Right atrium auricular region (tissue), 2 donors: ENCODE results near the gene ANG. TPM values are rescaled to one million over a fixed set of nuclear protein-coding genes. Genes with fewer than 3 reads are reported as not detected.
A peak's percentile ranks its signal among the peaks of the same experiment; 100 is the strongest.

Experiments
- DNase-seq: peaks from one replicate; pipeline ENCODE4 v3.0.0-alpha.2; 2019; ENCODE audit warnings: low spot score
- H3K27ac ChIP-seq, 2 donors: fragments of 200-600 bp; sonication (generic); 1 replicate in 1 of 2; 2 replicates in 1 of 2; pipeline ENCODE4 v1.5.1; 2016 to 2019
- H3K27me3 ChIP-seq, 2 donors: fragments of 200-600 bp; sonication (generic); one replicate each; pipeline versions ENCODE4 v1.5.1 to v1.6.0; 2017 to 2019
- H3K36me3 ChIP-seq: fragments of 200-600 bp; sonication (generic); one replicate; pipeline ENCODE4 v1.5.1; 2016
- H3K4me1 ChIP-seq, 2 donors: fragments of 200-600 bp; sonication (generic); one replicate each; pipeline versions ENCODE4 v1.5.1 to v1.6.0; 2017 to 2019
- H3K4me3 ChIP-seq, 2 donors: fragments of 200-600 bp; sonication (generic); 1 replicate in 1 of 2; 2 replicates in 1 of 2; pipeline ENCODE4 v1.5.1; 2017 to 2019; ENCODE audit warnings: mild to moderate bottlenecking in 1 of 2, moderate library complexity in 1 of 2
- H3K9me3 ChIP-seq, 2 donors: fragments of 200-600 bp; sonication (generic); one replicate each; pipeline ENCODE4 v1.5.1; 2019
- CTCF ChIP-seq, 2 donors: fragments of 200-600 bp; sonication (generic); IDR thresholded peaks; one replicate each; pipeline ENCODE4 v1.5.1; 2019; ENCODE audit warnings: antibody characterized with exemption in 2 of 2
- total RNA-seq, 2 donors: library from RNA; depleted of rRNA; stranded (reverse); fragments of >200 nt; gene quantifications; one replicate each; pipeline ENCODE4 v1.1.0, GENCODE V29; 2016

ANG gene
- total RNA-seq, 2 donors from 2014 or later: 4.4 to 14.5 TPM

- Histone ChIP-seq H3K27ac (no peak overlapping the region), H3K27me3 (peaks cover 13 to 17% of the 10 kb centered on the region in 2 donors), H3K36me3 (no peaks in the 10 kb centered on the region), H3K4me3 (no peak overlapping the region), H3K4me1 (peaks cover 0 to 4% of the 10 kb centered on the region in 2 donors), H3K9me3 (no peaks in the 10 kb centered on the region)
- peak; percentile 36 for DNase-seq
- no peak for TF ChIP-seq CTCF (IDR thresholded peaks at IDR 0.05)
These were observed 35.3 kb upstream of the ANG start for GRCh38 chr14:20652996-20653975.

GRCh38 chr14:20655851-20656250 is 32.7 kb upstream of the ANG start:
- TF ChIP-seq CTCF (IDR thresholded peaks at IDR 0.05): no peak
- H3K4me1 ChIP-seq: peaks cover 0 to 4% of the 10 kb centered on the region in 2 donors
- H3K27ac ChIP-seq: no peak overlapping the region
- no peak overlapping the region for H3K4me3 ChIP-seq
- peak; percentile 30 for DNase-seq
- no peaks in the 10 kb centered on the region for H3K9me3 ChIP-seq
- H3K27me3 ChIP-seq: peaks cover 13 to 17% of the 10 kb centered on the region in 2 donors
- H3K36me3 ChIP-seq: no peaks in the 10 kb centered on the region

GRCh38 chr14:20656274-20656673 is 32.3 kb upstream of the ANG start:
- no peaks in the 10 kb centered on the region for H3K36me3 ChIP-seq
- no peak overlapping the region for H3K27ac ChIP-seq
- peaks cover 0 to 4% of the 10 kb centered on the region in 2 donors for H3K4me1 ChIP-seq
- TF ChIP-seq CTCF (IDR thresholded peaks at IDR 0.05): no peak
- no peak overlapping the region for H3K4me3 ChIP-seq
- peaks cover 13 to 17% of the 10 kb centered on the region in 2 donors for H3K27me3 ChIP-seq
- H3K9me3 ChIP-seq: no peaks in the 10 kb centered on the region
- DNase-seq: peak; percentile 18

GRCh38 chr14:20657216-20658211 is 31.1 kb upstream of the ANG start:
- DNase-seq: peak; percentile 11
- Histone ChIP-seq H3K27ac (no peak overlapping the region), H3K4me1 (peaks cover 0 to 4% of the 10 kb centered on the region in 2 donors), H3K9me3 (no peaks in the 10 kb centered on the region), H3K4me3 (no peak overlapping the region), H3K27me3 (peaks cover 12 to 13% of the 10 kb centered on the region in 2 donors), H3K36me3 (no peaks in the 10 kb centered on the region)
- no peak for TF ChIP-seq CTCF (IDR thresholded peaks at IDR 0.05)

- TF ChIP-seq CTCF (IDR thresholded peaks at IDR 0.05): no peak
- Histone ChIP-seq H3K4me3 (no peak overlapping the region), H3K27me3 (peaks cover 8 to 13% of the 10 kb centered on the region in 2 donors), H3K36me3 (no peaks in the 10 kb centered on the region), H3K27ac (no peak overlapping the region), H3K4me1 (peaks cover 0 to 5% of the 10 kb centered on the region in 2 donors), H3K9me3 (no peaks in the 10 kb centered on the region)
- peak; percentile 13 for DNase-seq
These were observed 30.3 kb upstream of the ANG start for GRCh38 chr14:20658246-20658645.
